Stimulated activated CD8-positive, alpha-beta memory T cell treated with anti-CD3 and anti-CD28 coated beads, Interleukin-4, amount 100 ng/mL, for 48 hours (primary cell): ENCODE data around the gene MPDZ.

Experiments
- DNase-seq: peaks from one replicate; pipeline ENCODE4 v3.0.0-alpha.2; 2020

Gene MPDZ

DNA sequence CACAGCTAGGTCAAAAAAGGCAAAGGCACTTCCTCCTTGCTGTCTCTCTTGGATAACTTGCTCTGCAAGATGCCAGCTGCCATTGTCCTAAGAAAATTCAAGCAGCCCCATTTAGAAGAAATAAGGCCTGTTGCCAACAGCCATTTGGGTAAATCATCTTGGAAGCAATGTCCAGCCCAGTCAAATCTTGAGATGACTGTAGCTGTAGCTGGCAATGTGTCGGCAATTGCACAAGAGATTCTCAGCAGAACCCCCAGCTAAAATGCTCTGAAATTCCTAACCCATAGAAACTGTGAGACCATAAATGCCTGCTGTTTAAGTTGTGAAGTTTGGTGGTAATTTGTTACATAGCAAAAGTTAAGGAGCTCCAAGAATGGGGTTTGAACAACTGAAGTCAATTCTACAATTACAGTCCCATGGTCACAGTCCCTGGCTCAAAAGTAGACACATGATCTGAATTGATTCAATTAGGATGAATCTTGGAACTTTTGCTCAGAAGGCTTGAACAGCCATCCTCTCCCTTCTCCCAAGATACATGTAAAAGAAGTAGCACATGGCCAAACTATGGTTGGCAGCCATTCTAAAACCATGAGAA lies 151.1 kb downstream of the MPDZ start:
- DNase-seq: no peak

- no peak for DNase-seq
Observed at GRCh38 chr9:13127131-13127530, 152.4 kb downstream of the MPDZ start.

GRCh38 chr9:13125261-13125660 lies 154.2 kb downstream of the MPDZ start:
- no peak for DNase-seq

DNA sequence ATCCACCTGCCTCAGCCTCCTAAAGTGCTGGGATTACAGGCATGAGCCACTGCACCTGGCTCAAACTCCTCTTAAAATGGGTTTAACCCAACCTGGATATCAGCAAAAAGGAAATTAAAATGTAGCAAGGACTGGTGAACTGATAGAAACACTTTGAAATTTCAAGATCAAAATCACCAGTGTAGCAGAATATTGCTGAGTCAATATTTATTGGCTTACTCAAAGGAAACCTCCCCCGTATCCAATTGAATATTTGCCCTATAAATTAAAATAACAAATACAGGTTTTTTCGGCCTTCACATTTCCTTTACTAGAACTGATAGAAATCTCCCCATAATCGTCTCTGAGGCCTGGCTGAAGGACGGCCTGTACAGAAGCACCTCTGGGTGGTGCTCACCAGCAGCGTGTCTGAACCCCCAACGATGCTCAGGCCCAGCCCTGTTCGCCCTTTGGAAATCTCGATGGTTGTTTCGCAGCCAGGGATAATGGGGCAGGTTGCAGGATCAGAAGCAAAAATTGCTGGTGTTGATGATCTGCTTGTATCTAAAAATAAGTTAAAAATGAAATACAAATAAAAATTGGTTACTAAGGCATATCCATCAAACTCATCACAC lies 156.6 kb downstream of the MPDZ start:
- no peak for DNase-seq

DNA sequence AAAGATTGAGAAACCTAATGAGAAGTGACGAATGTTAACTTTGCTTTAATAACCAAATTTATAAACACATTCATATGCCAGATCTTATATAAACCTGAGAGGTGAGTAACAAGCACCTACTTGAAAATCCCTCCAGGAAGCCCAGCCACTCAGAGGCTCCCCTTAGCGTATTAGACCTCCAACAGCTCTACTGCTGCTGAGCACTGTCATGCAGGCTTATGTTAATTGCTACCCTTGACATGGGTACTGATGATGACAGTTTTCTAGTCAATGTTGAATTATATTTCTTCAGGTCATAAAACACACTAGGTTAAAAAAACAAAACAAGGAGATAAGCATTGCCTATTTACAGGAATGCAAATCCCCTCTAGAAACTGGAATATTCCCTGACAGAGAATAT lies 161.2 kb downstream of the MPDZ start:
- no peak for DNase-seq

DNA sequence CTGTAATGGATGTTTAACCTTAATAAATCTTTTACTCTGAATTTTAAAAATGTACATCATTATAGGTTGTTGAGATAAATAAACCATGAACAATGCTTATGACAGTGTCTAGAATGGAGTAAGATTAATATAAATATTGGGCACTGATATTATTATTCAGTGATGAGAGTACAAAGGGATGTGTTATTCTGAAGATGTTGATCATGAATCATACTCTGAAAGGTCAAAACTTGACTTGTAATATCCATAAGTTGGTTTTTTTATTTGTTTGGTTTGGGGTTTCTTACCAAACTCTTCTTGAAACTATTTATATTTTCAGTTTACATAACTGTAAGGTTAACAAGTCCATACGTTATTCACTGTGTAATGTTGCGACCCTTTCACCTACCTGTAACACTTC lies 163.2 kb downstream of the MPDZ start:
- no peak for DNase-seq

DNA sequence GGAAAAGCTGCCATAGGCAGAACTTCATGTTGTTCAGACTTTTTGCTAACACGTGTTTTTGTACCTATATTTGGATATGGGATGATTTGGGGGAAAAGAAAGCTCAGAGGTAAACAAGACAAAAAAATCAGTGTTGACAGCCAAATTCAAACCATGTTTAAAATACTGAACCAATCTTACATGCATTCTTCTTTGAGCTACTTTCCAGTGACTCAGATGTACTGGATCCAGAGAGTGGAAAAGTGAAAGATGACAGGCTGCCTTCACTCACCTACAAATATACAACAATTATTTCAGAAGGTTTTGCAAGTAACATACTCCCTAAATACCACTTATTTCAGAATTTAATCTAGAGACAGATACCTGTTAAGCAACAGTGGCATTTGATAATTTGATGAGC lies 165.7 kb downstream of the MPDZ start:
- no peak for DNase-seq

DNA sequence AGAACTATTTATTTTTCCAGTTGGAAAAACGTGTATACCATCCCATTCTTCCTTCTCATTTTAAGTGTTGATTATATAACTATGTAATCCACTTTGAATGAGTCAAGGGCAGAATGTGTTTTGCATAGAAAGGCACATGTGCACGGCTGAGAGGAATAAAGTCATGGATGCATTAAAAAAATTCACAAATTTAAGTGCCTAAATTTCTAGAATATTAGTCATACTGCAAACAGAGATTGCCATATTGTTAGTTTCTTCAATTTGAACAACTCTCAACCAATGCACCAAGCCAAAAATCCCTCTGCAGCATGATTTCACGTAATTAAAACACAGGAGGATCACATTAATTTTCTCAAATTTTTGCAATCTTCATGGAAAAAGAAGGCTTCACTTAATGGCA lies 166.3 kb downstream of the MPDZ start:
- DNase-seq: no peak

- DNase-seq: no peak
Observed at GRCh38 chr9:13111778-13112177, 167.7 kb downstream of the MPDZ start.

GRCh38 chr9:13110766-13111417 lies 168.6 kb downstream of the MPDZ start:
- no peak for DNase-seq

DNA sequence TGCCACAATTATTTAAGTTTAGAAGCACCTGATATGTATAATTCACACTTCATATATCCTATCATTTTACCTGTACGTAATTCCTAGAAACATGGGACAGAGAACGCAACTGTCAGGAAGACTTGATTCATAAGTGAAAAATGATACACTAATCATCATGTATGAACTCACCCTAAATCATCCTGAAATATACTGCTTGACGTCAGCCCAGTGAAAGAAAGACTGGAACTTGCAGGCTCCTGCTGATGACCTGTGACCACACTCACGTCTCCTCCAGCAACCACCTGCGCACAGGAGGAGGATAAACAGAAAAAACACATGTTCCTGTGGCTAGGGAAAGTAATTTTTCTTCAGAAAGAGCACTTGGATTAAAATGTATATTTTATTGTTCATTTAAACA lies 169.7 kb downstream of the MPDZ start:
- DNase-seq: no peak

GRCh38 chr9:13107008-13107407 lies 172.5 kb downstream of the MPDZ start:
- no peak for DNase-seq

GRCh38 chr9:13100914-13101572 lies 178.4 kb downstream of the MPDZ start:
- no peak for DNase-seq

GRCh38 chr9:13095056-13095455 lies 184.4 kb downstream of the MPDZ start:
- DNase-seq: no peak

GRCh38 chr9:13090628-13091027 lies 188.9 kb downstream of the MPDZ start:
- DNase-seq: no peak

GRCh38 chr9:13089666-13090065 lies 189.8 kb downstream of the MPDZ start:
- DNase-seq: no peak

DNA sequence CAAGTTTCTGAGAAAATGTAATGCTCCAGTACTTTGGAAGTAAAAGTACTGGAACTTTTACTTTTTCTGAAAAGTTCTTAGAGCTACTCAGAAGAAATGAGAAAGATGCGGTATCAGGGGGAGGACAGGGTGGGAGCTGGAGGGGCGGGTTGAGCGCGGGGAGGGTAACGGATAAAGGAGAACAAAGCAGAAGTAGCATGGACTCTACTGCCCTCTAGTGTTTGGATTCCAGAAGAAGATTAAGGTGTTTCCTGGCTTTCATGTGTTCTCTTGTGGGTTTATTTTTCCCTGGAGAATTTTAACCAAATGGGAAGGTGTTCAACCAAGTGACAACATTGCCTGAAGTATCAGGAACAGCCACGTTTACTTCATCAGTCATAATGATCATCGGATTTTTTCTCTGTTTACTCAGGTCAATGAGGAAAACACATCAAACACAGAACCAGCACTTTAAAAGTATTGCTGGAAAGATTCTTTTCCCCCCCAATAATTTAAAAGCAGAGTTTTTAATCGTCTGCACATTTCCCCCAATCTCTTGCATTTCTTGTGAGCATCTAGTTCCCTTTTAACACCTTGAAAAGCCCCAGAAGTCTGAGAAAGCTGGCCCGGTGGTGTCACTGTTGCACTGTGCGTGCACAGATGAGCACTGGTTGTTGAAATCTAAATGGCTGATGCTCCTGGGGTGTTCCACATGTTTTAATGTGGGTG lies 190.6 kb downstream of the MPDZ start:
- no peak for DNase-seq

GRCh38 chr9:13083963-13084528 lies 195.4 kb downstream of the MPDZ start:
- DNase-seq: no peak

GRCh38 chr9:13083366-13083765 lies 196.1 kb downstream of the MPDZ start:
- DNase-seq: no peak

GRCh38 chr9:13082796-13083195 lies 196.7 kb downstream of the MPDZ start:
- DNase-seq: no peak

DNA sequence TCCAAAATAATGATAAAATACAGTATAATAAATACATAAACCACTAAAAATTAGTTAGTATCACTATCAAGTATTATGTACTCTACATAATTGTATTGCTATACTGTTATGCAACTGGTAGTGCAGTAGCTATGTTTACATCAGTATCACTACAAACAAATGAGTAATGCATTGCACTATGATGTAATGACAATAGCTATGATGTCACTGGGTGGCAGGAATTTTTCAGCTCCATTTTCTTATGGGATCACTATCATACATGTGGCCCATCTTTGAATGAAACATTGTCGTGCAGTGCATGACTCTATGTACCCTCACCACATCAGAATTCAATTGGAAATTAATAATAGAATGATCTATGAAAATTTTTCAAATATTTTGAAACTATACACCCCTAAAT lies 201.3 kb downstream of the MPDZ start:
- no peak for DNase-seq

DNA sequence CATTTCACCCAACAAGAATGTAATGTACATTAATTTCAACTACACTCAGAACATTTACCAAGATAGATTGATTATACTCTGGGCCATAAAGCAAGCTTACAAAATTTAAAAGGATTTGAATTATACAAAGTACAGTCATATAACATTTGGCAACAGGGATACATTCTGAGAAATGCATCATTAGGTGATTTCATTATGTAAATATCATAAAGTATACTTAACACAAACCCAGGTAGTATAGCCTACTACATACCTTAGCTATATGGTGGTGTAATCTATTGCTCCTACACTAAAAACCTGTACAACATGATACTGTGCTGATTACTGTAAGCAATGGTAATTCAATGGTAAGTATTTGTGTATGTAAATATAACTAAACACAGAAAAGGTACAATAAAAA lies 202.9 kb downstream of the MPDZ start:
- DNase-seq: no peak

DNA sequence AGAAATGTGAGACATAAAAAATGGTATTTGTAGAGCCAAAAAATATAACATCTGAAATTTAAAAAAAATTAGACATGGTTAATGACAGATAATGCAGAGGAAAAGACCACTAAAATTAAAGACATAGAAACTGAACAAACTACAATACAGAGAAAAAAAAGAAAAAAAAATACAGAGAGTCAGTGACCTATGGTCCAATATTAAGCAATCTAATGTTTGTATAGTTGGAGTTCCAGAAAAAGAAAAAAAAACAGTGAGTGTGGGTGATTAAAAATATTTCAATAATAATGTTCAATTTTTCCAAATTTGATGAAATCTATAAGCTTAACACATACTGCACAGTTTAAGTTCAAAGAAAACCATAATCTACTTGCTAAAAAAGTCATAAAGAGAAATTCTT lies 207.6 kb downstream of the MPDZ start:
- no peak for DNase-seq
